Measurements from ENCODE around the gene RNF180. TPM values are rescaled to one million over a fixed set of nuclear protein-coding genes. Genes with fewer than 3 reads are reported as not detected.

RNF180 gene
- total and polyA plus RNA-seq, 8 donors = 9.7 to 14.6 (median 12.2) TPM

DNA sequence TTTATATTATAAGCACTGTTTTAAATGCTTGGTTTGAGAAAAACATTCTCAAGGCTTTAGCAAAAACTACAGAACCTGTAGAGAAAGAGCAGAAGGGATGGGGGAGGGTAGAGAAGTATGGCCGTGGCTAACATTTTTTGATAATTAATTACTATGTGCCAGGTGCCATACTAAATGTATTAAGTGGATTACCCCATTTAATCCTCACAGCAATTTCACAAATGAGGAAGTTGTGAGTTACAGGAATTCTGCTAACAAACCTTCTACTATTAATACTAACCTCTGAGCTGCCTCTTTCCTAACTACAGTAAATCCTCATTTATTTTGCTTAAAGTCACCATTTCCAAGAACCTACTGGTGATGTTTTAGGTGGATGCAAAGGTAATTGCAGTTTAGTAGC, 157.9 kb downstream of the RNF180 start:
- Histone ChIP-seq H3K4me3 (no peak overlapping the region), H3K9me3 (peaks cover 0 to 25% of the 10 kb centered on the region in 2 donors), H3K36me3 (peaks cover 0 to 9% of the 10 kb centered on the region in 2 donors), H3K27ac (no peak overlapping the region), H3K27me3 (no peaks in the 10 kb centered on the region), H3K4me1 (no peaks in the 10 kb centered on the region)
- TF ChIP-seq, protein P1, sequence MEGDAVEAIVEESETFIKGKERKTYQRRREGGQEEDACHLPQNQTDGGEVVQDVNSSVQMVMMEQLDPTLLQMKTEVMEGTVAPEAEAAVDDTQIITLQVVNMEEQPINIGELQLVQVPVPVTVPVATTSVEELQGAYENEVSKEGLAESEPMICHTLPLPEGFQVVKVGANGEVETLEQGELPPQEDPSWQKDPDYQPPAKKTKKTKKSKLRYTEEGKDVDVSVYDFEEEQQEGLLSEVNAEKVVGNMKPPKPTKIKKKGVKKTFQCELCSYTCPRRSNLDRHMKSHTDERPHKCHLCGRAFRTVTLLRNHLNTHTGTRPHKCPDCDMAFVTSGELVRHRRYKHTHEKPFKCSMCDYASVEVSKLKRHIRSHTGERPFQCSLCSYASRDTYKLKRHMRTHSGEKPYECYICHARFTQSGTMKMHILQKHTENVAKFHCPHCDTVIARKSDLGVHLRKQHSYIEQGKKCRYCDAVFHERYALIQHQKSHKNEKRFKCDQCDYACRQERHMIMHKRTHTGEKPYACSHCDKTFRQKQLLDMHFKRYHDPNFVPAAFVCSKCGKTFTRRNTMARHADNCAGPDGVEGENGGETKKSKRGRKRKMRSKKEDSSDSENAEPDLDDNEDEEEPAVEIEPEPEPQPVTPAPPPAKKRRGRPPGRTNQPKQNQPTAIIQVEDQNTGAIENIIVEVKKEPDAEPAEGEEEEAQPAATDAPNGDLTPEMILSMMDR (IDR thresholded peaks at IDR 0.05) = no peak
- intact Hi-C loops (cut with DNase I) = no loop called here
- no peak for DNase-seq
- ATAC-seq = no peak

DNA sequence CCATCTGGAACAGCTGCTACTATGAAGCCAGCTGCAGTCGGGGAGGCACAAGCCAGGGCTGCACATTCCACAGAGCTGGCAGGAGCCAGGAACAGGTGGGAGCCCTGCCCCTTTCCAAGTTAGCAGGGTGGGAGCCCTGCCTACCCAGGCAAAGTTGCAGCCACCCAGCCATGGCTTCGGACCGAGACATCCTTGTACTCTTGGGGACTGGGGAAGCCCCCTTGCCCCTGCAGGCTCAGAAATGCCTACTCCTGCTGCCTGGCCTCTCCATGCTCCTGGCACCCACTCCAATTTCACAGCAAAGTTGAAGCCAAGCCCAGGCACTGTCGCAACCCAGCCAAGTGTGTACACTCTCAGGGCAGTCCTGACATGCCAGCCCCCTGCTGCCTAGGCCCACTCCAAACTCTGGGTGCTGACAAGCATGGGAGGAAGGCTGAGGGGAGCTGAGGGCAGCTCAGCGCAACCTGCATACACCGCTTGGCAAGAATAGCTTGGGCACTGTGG, 165.1 kb downstream of the RNF180 start:
- Histone ChIP-seq H3K4me1 (no peaks in the 10 kb centered on the region), H3K4me3 (no peak overlapping the region), H3K9me3 (peaks cover 0 to 33% of the 10 kb centered on the region in 2 donors), H3K36me3 (peaks cover 0 to 9% of the 10 kb centered on the region in 2 donors), H3K27me3 (no peaks in the 10 kb centered on the region), H3K27ac (no peak overlapping the region)
- intact Hi-C loops (cut with DNase I) = no loop called here
- DNase-seq = peak in 1 of 4 donors; percentile 35
- no peak for ATAC-seq
- TF ChIP-seq, protein P1 (IDR thresholded peaks at IDR 0.05) = no peak

DNA sequence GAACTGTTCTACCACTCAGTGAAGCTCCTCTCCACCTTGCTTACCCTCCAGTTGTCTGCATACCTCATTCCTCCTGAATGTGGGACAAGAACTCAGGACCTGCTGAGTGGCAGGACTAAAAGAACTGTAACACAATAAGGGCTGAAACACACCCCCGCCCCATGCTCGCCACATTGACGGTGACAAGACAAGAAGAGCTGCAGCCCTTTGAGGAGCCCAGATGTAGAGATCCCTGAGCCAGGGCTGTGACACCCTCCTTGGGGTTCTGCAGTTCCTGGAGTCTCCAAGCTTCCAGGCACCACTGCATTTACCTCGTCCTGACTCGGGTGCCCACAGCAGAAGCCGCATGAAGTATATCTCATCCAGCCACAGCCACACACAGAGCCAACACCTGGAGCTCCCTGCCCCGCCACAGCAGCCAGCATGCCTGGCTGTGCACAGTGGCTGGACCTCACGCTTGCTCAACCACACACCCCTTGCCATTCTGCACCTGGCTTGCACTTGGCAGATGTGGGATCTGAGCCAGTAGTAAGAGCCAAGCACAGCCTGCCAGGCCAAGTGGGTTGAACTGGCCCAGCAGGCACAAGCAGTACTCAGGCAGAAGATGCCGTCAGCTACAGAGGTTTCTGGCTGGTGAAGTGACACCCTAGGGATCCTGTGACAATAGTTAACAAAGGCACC, 166.1 kb downstream of the RNF180 start:
- ATAC-seq = no peak

DNA sequence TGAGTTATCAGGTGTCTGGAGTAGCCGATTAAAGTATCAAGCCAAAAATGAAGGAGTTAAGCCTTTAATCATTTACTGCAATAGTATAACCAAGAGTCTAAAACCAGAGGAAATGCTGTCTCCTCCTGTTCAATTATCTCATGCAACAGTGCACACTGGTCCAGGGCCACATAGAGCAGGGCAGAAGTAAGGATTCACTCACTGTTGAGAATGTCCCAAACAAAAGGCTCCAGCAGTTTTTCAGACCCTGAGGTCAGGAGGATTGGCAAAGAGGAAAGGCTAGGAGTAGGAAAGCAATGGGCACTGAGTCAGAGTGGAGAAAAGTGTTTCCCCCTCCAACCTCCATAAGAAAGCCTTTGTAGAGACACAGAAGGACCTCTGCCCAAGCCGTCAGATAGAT, 168.2 kb downstream of the RNF180 start:
- DNase-seq = no peak
- intact Hi-C loops (cut with DNase I) = no loop called here

More for the DNA sequence above, 166.1 kb downstream of the RNF180 start:
- Histone ChIP-seq H3K9me3 (peaks cover 0 to 24% of the 10 kb centered on the region in 2 donors), H3K4me1 (no peaks in the 10 kb centered on the region), H3K27me3 (no peaks in the 10 kb centered on the region), H3K36me3 (peaks cover 0 to 4% of the 10 kb centered on the region in 2 donors), H3K4me3 (no peak overlapping the region), H3K27ac (no peak overlapping the region)
- intact Hi-C loops (cut with DNase I) = no loop called here
- TF ChIP-seq, protein P1 (IDR thresholded peaks at IDR 0.05) = no peak
- DNase-seq = peak in 1 of 4 donors; percentile 49

DNA sequence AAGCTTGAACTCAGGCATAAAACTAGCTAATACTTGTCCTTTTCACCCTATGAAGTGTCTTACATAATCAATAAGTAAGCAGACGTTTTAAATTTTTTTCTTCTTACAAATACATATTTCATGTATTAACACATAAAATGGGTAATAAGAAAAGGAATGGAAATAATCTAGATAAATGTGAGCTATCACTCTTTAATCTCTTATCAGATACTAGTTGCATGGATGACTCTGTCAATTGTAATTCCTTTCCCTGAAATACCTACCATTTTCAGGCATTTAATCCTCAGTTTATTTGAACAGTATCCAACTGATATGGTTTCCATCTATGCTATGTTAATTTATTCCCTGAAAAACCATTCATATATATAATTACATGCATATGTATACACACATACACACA, 174.1 kb downstream of the RNF180 start:
- ATAC-seq (no peak), DNase-seq (no peak)
- Histone ChIP-seq H3K27me3 (no peaks in the 10 kb centered on the region), H3K9me3 (peaks cover 0 to 14% of the 10 kb centered on the region in 2 donors), H3K27ac (no peak overlapping the region), H3K4me1 (no peaks in the 10 kb centered on the region), H3K4me3 (no peak overlapping the region), H3K36me3 (no peaks in the 10 kb centered on the region)
- intact Hi-C loops (cut with DNase I) = no loop called here
- TF ChIP-seq, protein P1 (IDR thresholded peaks at IDR 0.05) = no peak

More for the DNA sequence above, 168.2 kb downstream of the RNF180 start:
- ATAC-seq = no peak
- Histone ChIP-seq H3K36me3 (no peaks in the 10 kb centered on the region), H3K4me3 (no peak overlapping the region), H3K4me1 (no peaks in the 10 kb centered on the region), H3K9me3 (peaks cover 0 to 9% of the 10 kb centered on the region in 2 donors), H3K27me3 (no peaks in the 10 kb centered on the region), H3K27ac (no peak overlapping the region)
- TF ChIP-seq, protein P1 (IDR thresholded peaks at IDR 0.05) = no peak

Data from left lung (tissue), 10 donors.